ENCODE data around the gene CRIP3. TPM values are rescaled to one million over a fixed set of nuclear protein-coding genes. Genes with fewer than 3 reads are reported as not detected.

The CRIP3 gene
- total and polyA plus RNA-seq, 2 experiments from 2014 or later, result not detected

GRCh38 chr6:43271944-43272343, 36.7 kb downstream of the CRIP3 start:
- H4K20me1 ChIP-seq (ENCODE audit: insufficient read depth), result no peaks in the 10 kb centered on the region
- in situ Hi-C loops (cut with MboI), result no loop called here
- no peak overlapping the region for H3K9ac ChIP-seq
- no peaks in the 10 kb centered on the region for H3K4me1 ChIP-seq (ENCODE audit: insufficient read depth)
- H3K36me3 ChIP-seq (ENCODE audit: low read depth), result no peaks in the 10 kb centered on the region
- H3K9me2 ChIP-seq (ENCODE audit: insufficient read depth), result no peaks in the 10 kb centered on the region
- H3K4me3 ChIP-seq, result no peak overlapping the region
- no peaks in the 10 kb centered on the region for H3K79me2 ChIP-seq (ENCODE audit: insufficient read depth)
- H3F3A ChIP-seq (ENCODE audit: insufficient read depth), result no peaks in the 10 kb centered on the region
- H3K9me3 ChIP-seq (ENCODE audit: low read depth), result no peaks in the 10 kb centered on the region
- H3K4me2 ChIP-seq (ENCODE audit: unreplicated experiment), result no peak overlapping the region
- TF ChIP-seq EZH2 (IDR thresholded peaks at IDR 0.05; ENCODE audit: insufficient read depth, poor library complexity, severe bottlenecking) (no peak), EZH2phosphoT487 (IDR thresholded peaks at IDR 0.05; ENCODE audit: insufficient read depth, low read depth) (no peak)
- H3K27me3 ChIP-seq (replicated peaks; ENCODE audit: insufficient read depth), result peaks cover 32% of the 10 kb centered on the region
- no peak for DNase-seq
- no peak overlapping the region for H2AFZ ChIP-seq
- H3K27ac ChIP-seq, result no peak overlapping the region

DNA sequence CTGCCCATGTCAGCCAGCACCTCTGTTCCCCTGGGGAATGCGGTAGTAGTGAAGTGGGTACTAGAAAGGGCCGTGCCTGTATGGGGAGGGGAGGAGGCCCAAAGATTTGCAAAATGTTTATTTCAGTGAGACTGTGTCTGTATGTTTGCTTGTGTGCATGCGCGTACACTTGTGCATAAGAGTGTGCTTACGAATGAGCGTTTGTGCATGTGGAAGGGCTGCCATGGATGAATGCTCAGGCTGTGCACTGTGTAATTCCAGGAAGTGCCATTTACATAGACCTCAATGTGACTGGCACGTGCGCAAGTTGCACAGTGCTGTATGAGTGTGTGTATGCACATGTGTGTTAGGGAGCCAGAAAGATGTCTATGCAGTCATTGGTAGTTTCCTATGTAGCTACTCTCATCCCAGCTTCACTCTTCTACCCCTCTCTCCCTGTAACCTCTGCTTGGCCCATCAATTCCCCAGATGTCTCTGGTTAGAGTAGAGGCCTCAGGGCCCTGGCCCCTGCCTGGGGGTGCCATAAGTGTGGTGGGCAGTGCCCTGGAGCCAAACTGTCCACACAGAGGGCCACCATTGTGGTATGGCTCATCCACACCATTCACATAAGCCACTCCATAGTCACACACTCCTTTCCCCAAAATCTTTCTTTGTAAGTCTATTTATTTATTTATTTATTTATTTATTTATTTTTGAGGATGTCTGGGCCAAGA, 37.4 kb downstream of the CRIP3 start:
- Histone ChIP-seq H3K27me3 (replicated peaks; ENCODE audit: insufficient read depth) (peaks cover 31% of the 10 kb centered on the region), H3K9me2 (ENCODE audit: insufficient read depth) (no peaks in the 10 kb centered on the region), H2AFZ (no peak overlapping the region), H3F3A (ENCODE audit: insufficient read depth) (no peaks in the 10 kb centered on the region), H3K9ac (no peak overlapping the region), H3K36me3 (ENCODE audit: low read depth) (no peaks in the 10 kb centered on the region), H4K20me1 (ENCODE audit: insufficient read depth) (no peaks in the 10 kb centered on the region), H3K4me3 (no peak overlapping the region), H3K9me3 (ENCODE audit: low read depth) (no peaks in the 10 kb centered on the region), H3K4me2 (ENCODE audit: unreplicated experiment) (no peak overlapping the region), H3K4me1 (ENCODE audit: insufficient read depth) (no peaks in the 10 kb centered on the region), H3K79me2 (ENCODE audit: insufficient read depth) (no peaks in the 10 kb centered on the region), H3K27ac (no peak overlapping the region)
- in situ Hi-C loops (cut with MboI), result no loop called here
- WGBS, 2 experiments (ENCODE audit: low coverage in 1 of 2, low lambda C conversion rate in 2 of 2, missing lambda C conversion rate in 2 of 2), result 82 to 84% methylated on average over 8 of the region's 8 CpGs
- TF ChIP-seq EZH2 (IDR thresholded peaks at IDR 0.05; ENCODE audit: insufficient read depth, poor library complexity, severe bottlenecking), result no peak
- TF ChIP-seq EZH2phosphoT487 (IDR thresholded peaks at IDR 0.05; ENCODE audit: insufficient read depth, low read depth), result no peak
- no peak for DNase-seq

DNA sequence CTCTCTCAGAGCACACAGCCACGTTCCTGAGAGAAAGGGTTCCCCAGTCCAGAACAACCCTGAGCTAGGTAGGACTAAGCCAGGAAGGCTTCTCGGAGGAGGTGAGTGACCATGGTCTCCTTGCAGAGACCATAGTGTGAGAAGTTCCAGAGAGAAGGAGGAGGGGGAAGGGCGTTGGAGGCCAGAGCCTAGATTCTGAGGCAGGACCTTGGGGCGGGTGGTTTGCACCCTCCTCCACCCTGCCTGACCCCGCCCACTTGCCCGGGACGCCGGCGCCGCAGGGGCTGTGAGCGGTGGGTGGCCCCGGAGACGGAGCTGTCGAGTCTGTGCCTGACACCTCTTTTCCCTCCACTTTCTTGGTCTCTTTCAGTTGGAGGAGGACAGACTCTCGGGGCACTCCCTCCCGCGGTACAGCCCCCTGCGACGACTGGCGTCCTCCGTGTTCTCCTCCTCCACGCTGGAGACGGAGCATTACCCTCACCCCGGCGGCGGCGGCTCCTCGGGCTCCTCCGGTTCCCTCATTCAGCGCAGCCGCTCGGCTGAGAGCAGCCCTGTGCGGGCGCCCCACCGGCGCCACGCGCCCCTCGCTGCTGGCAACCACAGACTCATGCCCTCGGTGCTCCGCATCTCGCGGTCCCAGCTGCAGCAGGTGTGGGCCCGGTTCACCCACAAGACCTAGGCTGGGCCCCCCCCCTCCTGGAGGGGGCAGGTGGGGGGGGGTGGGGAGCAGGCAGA, 39.2 kb downstream of the CRIP3 start:
- H3K9me2 ChIP-seq (ENCODE audit: insufficient read depth), result no peaks in the 10 kb centered on the region
- H3K9me3 ChIP-seq (ENCODE audit: low read depth), result no peaks in the 10 kb centered on the region
- no peak overlapping the region for H3K27ac ChIP-seq
- peak overlapping the region; percentile 59 for H3K4me3 ChIP-seq
- H3F3A ChIP-seq (ENCODE audit: insufficient read depth), result no peaks in the 10 kb centered on the region
- peaks cover 16% of the 10 kb centered on the region for H3K27me3 ChIP-seq (replicated peaks; ENCODE audit: insufficient read depth)
- H3K79me2 ChIP-seq (ENCODE audit: insufficient read depth), result no peaks in the 10 kb centered on the region
- TF ChIP-seq EZH2 (IDR thresholded peaks at IDR 0.05; ENCODE audit: insufficient read depth, poor library complexity, severe bottlenecking) (no peak), EZH2phosphoT487 (IDR thresholded peaks at IDR 0.05; ENCODE audit: insufficient read depth, low read depth) (no peak)
- in situ Hi-C loops (cut with MboI), result no loop called here
- WGBS, 2 experiments (ENCODE audit: low coverage in 1 of 2, low lambda C conversion rate in 2 of 2, missing lambda C conversion rate in 2 of 2), result 6 to 14% methylated on average over 35 to 40 of the region's 44 CpGs
- peak; percentile 42 for DNase-seq
- no peaks in the 10 kb centered on the region for H3K4me1 ChIP-seq (ENCODE audit: insufficient read depth)
- no peak overlapping the region for H3K9ac ChIP-seq
- H3K36me3 ChIP-seq (ENCODE audit: low read depth), result no peaks in the 10 kb centered on the region
- H2AFZ ChIP-seq, result peak overlapping the region; percentile 50
- peak overlapping the region; percentile 65 for H3K4me2 ChIP-seq (ENCODE audit: unreplicated experiment)
- H4K20me1 ChIP-seq (ENCODE audit: insufficient read depth), result no peaks in the 10 kb centered on the region

DNA sequence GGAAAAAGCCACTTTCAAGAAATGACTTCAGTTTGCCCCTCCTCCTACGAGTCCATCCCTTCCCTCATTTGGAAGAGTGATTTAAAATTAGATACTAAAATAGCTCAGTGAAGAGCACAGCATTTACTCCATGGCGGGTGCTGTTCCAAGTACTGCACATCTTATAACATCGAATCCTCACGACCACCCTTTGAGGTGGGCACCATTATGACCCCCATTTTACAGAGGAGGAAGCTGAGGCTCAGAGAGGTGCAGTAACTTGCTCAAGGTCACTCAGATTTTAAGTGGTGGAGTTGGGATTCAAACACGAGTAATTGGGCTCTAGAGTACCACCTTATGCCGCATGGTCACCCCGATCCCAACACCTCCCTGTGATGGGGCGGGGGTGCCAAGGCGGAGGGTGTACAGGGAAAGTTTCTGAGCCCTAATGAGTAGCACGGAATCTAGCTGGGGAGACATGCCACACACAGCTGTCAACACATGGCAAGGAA, 39.8 kb downstream of the CRIP3 start:
- in situ Hi-C loops (cut with MboI), result no loop called here
- Histone ChIP-seq H3F3A (ENCODE audit: insufficient read depth) (no peaks in the 10 kb centered on the region), H3K9me2 (ENCODE audit: insufficient read depth) (no peaks in the 10 kb centered on the region), H4K20me1 (ENCODE audit: insufficient read depth) (no peaks in the 10 kb centered on the region), H3K9me3 (ENCODE audit: low read depth) (no peaks in the 10 kb centered on the region), H3K9ac (no peak overlapping the region), H3K79me2 (ENCODE audit: insufficient read depth) (no peaks in the 10 kb centered on the region), H3K4me1 (ENCODE audit: insufficient read depth) (no peaks in the 10 kb centered on the region), H3K27me3 (replicated peaks; ENCODE audit: insufficient read depth) (peaks cover 14% of the 10 kb centered on the region), H3K36me3 (ENCODE audit: low read depth) (no peaks in the 10 kb centered on the region), H2AFZ (no peak overlapping the region; the same call in 1 of the 2 replicates), H3K27ac (no peak overlapping the region), H3K4me3 (no peak overlapping the region), H3K4me2 (ENCODE audit: unreplicated experiment) (no peak overlapping the region)
- 30 to 35% methylated on average over 10 of the region's 10 CpGs for WGBS, 2 experiments (ENCODE audit: low coverage in 1 of 2, low lambda C conversion rate in 2 of 2, missing lambda C conversion rate in 2 of 2)
- TF ChIP-seq EZH2phosphoT487 (IDR thresholded peaks at IDR 0.05; ENCODE audit: insufficient read depth, low read depth), result no peak
- no peak for TF ChIP-seq EZH2 (IDR thresholded peaks at IDR 0.05; ENCODE audit: insufficient read depth, poor library complexity, severe bottlenecking)
- no peak for DNase-seq
